Measurements from ENCODE around the gene CSTPP1. TPM values are rescaled to one million over a fixed set of nuclear protein-coding genes. Genes with fewer than 3 reads are reported as not detected.

CSTPP1 gene
- total and polyA plus RNA-seq, 2 of the 8 experiments (the other 6 are each of a cell fraction or from before 2014, with no cell fraction given) = 24.2 to 28.7 TPM

- no peak for TF ChIP-seq CHD7 (IDR thresholded peaks at IDR 0.05; ENCODE audit: insufficient replicate concordance, low read length)
- TF ChIP-seq POLR2AphosphoS5 (IDR thresholded peaks at IDR 0.05; ENCODE audit: low read depth, low read length) = no peak
- no peak for TF ChIP-seq RNF2 (IDR thresholded peaks at IDR 0.05; ENCODE audit: borderline replicate concordance, low read depth, low read length, missing control alignments, poor library complexity, severe bottlenecking)
- no peak for TF ChIP-seq CBX8 (IDR thresholded peaks at IDR 0.05; ENCODE audit: borderline replicate concordance, low read depth, low read length)
- no peak for TF ChIP-seq JUN (IDR thresholded peaks at IDR 0.05; ENCODE audit: low read depth, low read length)
- no peak for TF ChIP-seq CTBP2 (IDR thresholded peaks at IDR 0.05; ENCODE audit: borderline replicate concordance, insufficient read depth, insufficient read length, low read length)
- no peak for TF ChIP-seq EGR1 (IDR thresholded peaks at IDR 0.05; ENCODE audit: borderline replicate concordance, low read depth, low read length)
- TF ChIP-seq JUND (IDR thresholded peaks at IDR 0.05; ENCODE audit: low read length) = no peak
Observed at GRCh38 chr11:47154616-47155570, 218.3 kb downstream of the CSTPP1 start (continued).
